GM12878 (cell line): Measurements from ENCODE around the gene TPP2. TPM values are rescaled to one million over a fixed set of nuclear protein-coding genes. Genes with fewer than 3 reads are reported as not detected.
A peak's percentile ranks its signal among the peaks of the same experiment; 100 is the strongest.

Experiments
- CBX3 ChIP-seq: fragments of 200-600 bp; sonication (generic); IDR thresholded peaks from 2 replicates; pipeline ENCODE4 v1.6.1; 2016; ENCODE audit warnings: low read depth, borderline replicate concordance
- CHD2 ChIP-seq: IDR thresholded peaks from 2 replicates; pipeline ENCODE4 v1.6.1; 2011; ENCODE audit warnings: low read depth, low read length, improper control_type of control experiment, borderline replicate concordance
- CHD4 ChIP-seq: fragments of 200-600 bp; sonication (generic); IDR thresholded peaks from 2 replicates; pipeline ENCODE4 v1.6.1; 2016; ENCODE audit warnings: mild to moderate bottlenecking
- EED ChIP-seq: sonication (generic); IDR thresholded peaks from 2 replicates; pipeline ENCODE4 v1.6.1; 2016; ENCODE audit warnings: antibody characterized with exemption, low read depth
- FOXM1 ChIP-seq: IDR thresholded peaks from 2 replicates; pipeline ENCODE4 v1.6.1; 2012; ENCODE audit warnings: low read depth, mild to moderate bottlenecking, inconsistent platforms, low read length, moderate library complexity
- IKZF1 ChIP-seq: fragments of 450-650 bp; conservative IDR thresholded peaks from 2 replicates; pipeline ENCODE4 v1.6.1; 2017; ENCODE audit warnings: antibody characterized with exemption, mild to moderate bottlenecking
- MTA2 ChIP-seq: fragments of 450-650 bp; IDR thresholded peaks from 2 replicates; pipeline ENCODE4 v1.6.1; 2016; ENCODE audit warnings: low read depth, mild to moderate bottlenecking, moderate library complexity
- NFYA ChIP-seq: IDR thresholded peaks from 2 replicates; pipeline ENCODE4 v1.6.1; 2011; ENCODE audit warnings: low read depth, mild to moderate bottlenecking, low read length, improper control_type of control experiment, borderline replicate concordance
- TARDBP ChIP-seq: IDR thresholded peaks from 2 replicates; pipeline ENCODE4 v1.6.1; 2016; ENCODE audit warnings: borderline replicate concordance
- ZNF217 ChIP-seq: fragments of 450-650 bp; IDR thresholded peaks from 2 replicates; pipeline ENCODE4 v1.6.1; 2017; ENCODE audit warnings: antibody characterized with exemption, mild to moderate bottlenecking
- ZSCAN29 ChIP-seq: fragments of 450-650 bp; IDR thresholded peaks from 2 replicates; pipeline ENCODE4 v1.6.1; 2017; ENCODE audit warnings: mild to moderate bottlenecking, moderate library complexity
- polyA plus RNA-seq, 11 experiments: library from polyadenylated mRNA; depleted of rRNA in 4 of 11; unstranded in 6 of 11; stranded (reverse) in 5 of 11; fragments of >200 nt; fragmentation: Nextera tagmentation in 4 of 11; fragmentation: Illumina TruSeq in 1 of 11; extraction: Ambion mirVana in 4 of 11; extraction: Trizol in 1 of 11; gene quantifications; 1 replicate in 1 of 11; 2 replicates in 10 of 11; pipeline versions ENCODE4 v1.2.1 to v1.2.3, GENCODE V29; 2011 to 2016; ENCODE audit warnings: inconsistent platforms in 2 of 11, missing spikeins in 2 of 11, low read depth in 1 of 11
- total RNA-seq, 4 experiments: library from RNA; depleted of rRNA in 3 of 4; stranded (reverse); fragments of >200 nt in 3 of 4; fragmentation: Illumina TruSeq in 1 of 4; extraction: Trizol in 1 of 4; gene quantifications; 2 replicates each; pipeline versions ENCODE4 v1.2.1 to v1.2.3, GENCODE V29; 2013 to 2021
- TF ChIP-seq, protein P1 (sequence below): fragments of 450-650 bp; IDR thresholded peaks from 2 replicates; pipeline ENCODE4 v1.6.1; 2017; ENCODE audit warnings: mild to moderate bottlenecking, moderate library complexity
- TF ChIP-seq, protein P2 (sequence below): IDR thresholded peaks from 2 replicates; pipeline ENCODE4 v1.6.1; 2011; ENCODE audit warnings: borderline replicate concordance, low read depth, mild to moderate bottlenecking, moderate library complexity, low read length; ENCODE audit not compliant: insufficient read depth, poor library complexity, severe bottlenecking
- TF ChIP-seq, protein P3 (sequence below): fragments of 450-650 bp; IDR thresholded peaks from 2 replicates; pipeline ENCODE4 v1.6.1; 2016; ENCODE audit warnings: mild to moderate bottlenecking, moderate library complexity, borderline replicate concordance
- TF ChIP-seq, protein P4 (sequence below): fragments of 450-650 bp; formaldehyde crosslinking; IDR thresholded peaks from 2 replicates; pipeline ENCODE4 v1.4.0; 2022; ENCODE audit warnings: mild to moderate bottlenecking, moderate library complexity

TPP2 gene
- total and polyA plus RNA-seq, 10 of the 15 experiments (the other 5 are each of a cell fraction or from before 2014, with no cell fraction given) = 18.4 to 82.3 (median 55.4) TPM

DNA sequence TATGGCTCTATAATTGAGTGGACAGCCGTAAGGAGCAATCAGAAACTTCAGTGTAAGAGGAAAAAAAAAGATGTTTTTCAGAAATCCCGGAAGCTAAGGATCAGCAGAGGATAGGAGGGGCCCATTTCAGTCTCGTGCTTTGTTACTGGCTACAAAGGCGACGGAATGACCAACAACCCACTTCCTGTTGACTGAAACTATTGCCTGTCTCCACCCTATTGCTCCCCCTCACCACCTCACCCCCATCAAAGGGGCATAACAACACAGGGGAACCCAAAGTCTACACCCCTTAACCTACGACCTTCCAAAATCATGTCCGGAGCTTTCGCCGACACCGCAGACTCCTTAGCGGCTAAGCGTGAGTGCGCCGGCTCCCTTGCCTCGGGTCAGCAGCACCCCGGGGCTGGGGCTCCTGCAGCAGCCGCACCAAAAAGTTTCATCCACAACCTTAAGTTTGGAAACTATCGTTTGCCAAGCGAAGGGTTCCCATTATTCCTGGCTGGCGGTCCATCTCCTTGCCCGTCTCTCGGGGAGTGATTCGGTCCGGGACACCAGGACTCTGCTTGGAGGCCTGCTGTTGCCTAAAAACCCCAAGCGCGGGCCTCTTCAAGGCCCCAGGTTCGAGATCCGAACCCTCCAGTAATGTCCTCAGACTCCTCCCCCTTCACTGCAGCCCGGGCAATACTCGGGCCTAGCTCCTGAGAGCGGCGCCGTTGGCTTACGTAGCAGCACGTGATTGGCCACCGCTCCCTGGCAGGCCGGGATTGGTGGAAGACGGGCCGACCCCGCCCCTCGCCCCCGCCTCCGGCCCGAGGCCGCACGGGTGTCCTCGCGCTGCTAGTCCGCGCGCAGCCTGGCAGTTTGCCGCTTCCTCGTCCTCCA, at the start of gene TPP2 (continued):
- TF ChIP-seq IKZF1 = no peak; the same call in 1 of the 2 replicates
- peak; percentile 89; the same call in 1 of the 2 replicates for TF ChIP-seq CHD4
- TF ChIP-seq MTA2 = peak; percentile 60
- TF ChIP-seq, protein P1, sequence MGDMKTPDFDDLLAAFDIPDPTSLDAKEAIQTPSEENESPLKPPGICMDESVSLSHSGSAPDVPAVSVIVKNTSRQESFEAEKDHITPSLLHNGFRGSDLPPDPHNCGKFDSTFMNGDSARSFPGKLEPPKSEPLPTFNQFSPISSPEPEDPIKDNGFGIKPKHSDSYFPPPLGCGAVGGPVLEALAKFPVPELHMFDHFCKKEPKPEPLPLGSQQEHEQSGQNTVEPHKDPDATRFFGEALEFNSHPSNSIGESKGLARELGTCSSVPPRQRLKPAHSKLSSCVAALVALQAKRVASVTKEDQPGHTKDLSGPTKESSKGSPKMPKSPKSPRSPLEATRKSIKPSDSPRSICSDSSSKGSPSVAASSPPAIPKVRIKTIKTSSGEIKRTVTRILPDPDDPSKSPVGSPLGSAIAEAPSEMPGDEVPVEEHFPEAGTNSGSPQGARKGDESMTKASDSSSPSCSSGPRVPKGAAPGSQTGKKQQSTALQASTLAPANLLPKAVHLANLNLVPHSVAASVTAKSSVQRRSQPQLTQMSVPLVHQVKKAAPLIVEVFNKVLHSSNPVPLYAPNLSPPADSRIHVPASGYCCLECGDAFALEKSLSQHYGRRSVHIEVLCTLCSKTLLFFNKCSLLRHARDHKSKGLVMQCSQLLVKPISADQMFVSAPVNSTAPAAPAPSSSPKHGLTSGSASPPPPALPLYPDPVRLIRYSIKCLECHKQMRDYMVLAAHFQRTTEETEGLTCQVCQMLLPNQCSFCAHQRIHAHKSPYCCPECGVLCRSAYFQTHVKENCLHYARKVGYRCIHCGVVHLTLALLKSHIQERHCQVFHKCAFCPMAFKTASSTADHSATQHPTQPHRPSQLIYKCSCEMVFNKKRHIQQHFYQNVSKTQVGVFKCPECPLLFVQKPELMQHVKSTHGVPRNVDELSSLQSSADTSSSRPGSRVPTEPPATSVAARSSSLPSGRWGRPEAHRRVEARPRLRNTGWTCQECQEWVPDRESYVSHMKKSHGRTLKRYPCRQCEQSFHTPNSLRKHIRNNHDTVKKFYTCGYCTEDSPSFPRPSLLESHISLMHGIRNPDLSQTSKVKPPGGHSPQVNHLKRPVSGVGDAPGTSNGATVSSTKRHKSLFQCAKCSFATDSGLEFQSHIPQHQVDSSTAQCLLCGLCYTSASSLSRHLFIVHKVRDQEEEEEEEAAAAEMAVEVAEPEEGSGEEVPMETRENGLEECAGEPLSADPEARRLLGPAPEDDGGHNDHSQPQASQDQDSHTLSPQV = no peak
- TF ChIP-seq, protein P2, sequence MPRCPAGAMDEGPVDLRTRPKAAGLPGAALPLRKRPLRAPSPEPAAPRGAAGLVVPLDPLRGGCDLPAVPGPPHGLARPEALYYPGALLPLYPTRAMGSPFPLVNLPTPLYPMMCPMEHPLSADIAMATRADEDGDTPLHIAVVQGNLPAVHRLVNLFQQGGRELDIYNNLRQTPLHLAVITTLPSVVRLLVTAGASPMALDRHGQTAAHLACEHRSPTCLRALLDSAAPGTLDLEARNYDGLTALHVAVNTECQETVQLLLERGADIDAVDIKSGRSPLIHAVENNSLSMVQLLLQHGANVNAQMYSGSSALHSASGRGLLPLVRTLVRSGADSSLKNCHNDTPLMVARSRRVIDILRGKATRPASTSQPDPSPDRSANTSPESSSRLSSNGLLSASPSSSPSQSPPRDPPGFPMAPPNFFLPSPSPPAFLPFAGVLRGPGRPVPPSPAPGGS = no peak
- TF ChIP-seq, protein P3, sequence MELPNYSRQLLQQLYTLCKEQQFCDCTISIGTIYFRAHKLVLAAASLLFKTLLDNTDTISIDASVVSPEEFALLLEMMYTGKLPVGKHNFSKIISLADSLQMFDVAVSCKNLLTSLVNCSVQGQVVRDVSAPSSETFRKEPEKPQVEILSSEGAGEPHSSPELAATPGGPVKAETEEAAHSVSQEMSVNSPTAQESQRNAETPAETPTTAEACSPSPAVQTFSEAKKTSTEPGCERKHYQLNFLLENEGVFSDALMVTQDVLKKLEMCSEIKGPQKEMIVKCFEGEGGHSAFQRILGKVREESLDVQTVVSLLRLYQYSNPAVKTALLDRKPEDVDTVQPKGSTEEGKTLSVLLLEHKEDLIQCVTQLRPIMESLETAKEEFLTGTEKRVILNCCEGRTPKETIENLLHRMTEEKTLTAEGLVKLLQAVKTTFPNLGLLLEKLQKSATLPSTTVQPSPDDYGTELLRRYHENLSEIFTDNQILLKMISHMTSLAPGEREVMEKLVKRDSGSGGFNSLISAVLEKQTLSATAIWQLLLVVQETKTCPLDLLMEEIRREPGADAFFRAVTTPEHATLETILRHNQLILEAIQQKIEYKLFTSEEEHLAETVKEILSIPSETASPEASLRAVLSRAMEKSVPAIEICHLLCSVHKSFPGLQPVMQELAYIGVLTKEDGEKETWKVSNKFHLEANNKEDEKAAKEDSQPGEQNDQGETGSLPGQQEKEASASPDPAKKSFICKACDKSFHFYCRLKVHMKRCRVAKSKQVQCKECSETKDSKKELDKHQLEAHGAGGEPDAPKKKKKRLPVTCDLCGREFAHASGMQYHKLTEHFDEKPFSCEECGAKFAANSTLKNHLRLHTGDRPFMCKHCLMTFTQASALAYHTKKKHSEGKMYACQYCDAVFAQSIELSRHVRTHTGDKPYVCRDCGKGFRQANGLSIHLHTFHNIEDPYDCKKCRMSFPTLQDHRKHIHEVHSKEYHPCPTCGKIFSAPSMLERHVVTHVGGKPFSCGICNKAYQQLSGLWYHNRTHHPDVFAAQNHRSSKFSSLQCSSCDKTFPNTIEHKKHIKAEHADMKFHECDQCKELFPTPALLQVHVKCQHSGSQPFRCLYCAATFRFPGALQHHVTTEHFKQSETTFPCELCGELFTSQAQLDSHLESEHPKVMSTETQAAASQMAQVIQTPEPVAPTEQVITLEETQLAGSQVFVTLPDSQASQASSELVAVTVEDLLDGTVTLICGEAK = peak; percentile 74; the same call in 1 of the 2 replicates
- TF ChIP-seq CBX3 = no peak
- TF ChIP-seq CHD2 = peak; percentile 92
- TF ChIP-seq FOXM1 = peak; percentile 45; the same call in 1 of the 2 replicates
- no peak for TF ChIP-seq EED
- TF ChIP-seq NFYA = no peak
- no peak for TF ChIP-seq ZSCAN29
- 0 out of 2 replicates have a peak, but pooled peaks have one; percentile 29 for TF ChIP-seq TARDBP
- TF ChIP-seq, protein P4, sequence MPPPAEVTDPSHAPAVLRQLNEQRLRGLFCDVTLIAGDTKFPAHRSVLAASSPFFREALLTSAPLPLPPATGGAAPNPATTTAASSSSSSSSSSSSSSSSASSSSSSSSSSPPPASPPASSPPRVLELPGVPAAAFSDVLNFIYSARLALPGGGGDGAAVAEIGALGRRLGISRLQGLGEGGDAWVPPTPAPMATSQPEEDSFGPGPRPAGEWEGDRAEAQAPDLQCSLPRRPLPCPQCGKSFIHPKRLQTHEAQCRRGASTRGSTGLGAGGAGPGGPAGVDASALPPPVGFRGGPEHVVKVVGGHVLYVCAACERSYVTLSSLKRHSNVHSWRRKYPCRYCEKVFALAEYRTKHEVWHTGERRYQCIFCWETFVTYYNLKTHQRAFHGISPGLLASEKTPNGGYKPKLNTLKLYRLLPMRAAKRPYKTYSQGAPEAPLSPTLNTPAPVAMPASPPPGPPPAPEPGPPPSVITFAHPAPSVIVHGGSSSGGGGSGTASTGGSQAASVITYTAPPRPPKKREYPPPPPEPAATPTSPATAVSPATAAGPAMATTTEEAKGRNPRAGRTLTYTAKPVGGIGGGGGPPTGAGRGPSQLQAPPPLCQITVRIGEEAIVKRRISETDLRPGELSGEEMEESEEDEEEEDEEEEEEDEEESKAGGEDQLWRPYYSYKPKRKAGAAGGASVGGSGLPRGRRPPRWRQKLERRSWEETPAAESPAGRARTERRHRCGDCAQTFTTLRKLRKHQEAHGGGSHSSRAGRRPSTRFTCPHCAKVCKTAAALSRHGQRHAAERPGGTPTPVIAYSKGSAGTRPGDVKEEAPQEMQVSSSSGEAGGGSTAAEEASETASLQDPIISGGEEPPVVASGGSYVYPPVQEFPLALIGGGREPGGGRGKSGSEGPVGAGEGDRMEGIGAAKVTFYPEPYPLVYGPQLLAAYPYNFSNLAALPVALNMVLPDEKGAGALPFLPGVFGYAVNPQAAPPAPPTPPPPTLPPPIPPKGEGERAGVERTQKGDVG = no peak
- TF ChIP-seq ZNF217 = peak; percentile 45; the same call in 1 of the 2 replicates
